Hematopoietic multipotent progenitor cell (in vitro differentiated cells): ENCODE results near the gene GDF2. TPM values are rescaled to one million over a fixed set of nuclear protein-coding genes. Genes with fewer than 3 reads are reported as not detected.

ENCODE experiments used
- DNase-seq, 3 donors: peaks; one replicate each; pipeline ENCODE4 v3.0.0-alpha.2; 2011 to 2015; ENCODE audit warnings: low read depth in 2 of 3, low spot score in 2 of 3
- total RNA-seq: library from RNA; depleted of rRNA; stranded (reverse); fragments of >200 nt; gene quantifications from one replicate; pipeline ENCODE4 v1.2.3, GENCODE V29; 2012

Gene GDF2
- total RNA-seq = not detected

- DNase-seq = no peak
Measured at GRCh38 chr10:47322300-47323061, at the start of gene GDF2. TSS of gene GDF2 (plus strand) at chr10:47322454. CDS start at chr10:47322669, 215 bp downstream.

GRCh38 chr10:47276071-47276470, 46.2 kb upstream of the GDF2 start:
- no peak for DNase-seq

DNA sequence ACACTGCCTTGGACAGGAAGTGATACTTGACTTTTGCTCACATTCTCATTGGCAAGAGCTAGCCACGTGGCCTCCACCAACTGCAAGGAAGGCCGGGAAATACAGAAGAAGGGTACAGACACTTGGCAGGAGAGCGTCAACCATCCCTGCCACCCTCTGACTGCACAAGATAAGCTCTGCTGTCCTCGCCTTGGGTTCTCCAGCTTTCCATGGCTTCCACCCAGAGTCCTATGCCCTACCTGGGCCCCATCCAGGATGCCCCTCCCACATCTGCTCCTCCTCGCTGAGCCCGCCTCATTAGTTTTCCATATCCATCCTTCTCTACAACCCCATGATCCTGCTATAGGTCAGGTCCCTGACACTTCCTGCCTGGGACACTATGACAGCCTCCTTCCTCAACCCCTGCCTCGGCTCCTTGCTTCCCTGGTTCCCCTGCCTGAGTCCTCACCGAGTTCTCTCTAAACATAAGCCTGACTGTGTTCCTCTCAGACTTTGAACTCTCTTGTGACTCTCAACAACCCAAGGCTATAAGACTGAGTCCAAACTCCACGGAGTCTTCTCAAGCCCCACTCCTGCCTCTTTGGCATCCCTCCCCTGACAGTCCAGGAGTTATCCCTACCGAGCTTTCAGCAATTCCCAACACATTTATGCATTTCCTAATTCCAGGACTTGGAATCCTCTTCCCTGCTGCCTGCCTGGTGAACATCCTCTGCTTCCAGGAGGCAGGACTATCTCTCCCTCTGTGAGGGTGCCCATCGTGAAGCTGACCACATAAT, 45.5 kb upstream of the GDF2 start:
- DNase-seq = no peak

- DNase-seq = peak in 2 of 3 donors; percentile 70 to 84
Measured at GRCh38 chr10:47277352-47278151, 44.7 kb upstream of the GDF2 start.

- DNase-seq = no peak
Measured at GRCh38 chr10:47278152-47278473, 44.1 kb upstream of the GDF2 start.

DNA sequence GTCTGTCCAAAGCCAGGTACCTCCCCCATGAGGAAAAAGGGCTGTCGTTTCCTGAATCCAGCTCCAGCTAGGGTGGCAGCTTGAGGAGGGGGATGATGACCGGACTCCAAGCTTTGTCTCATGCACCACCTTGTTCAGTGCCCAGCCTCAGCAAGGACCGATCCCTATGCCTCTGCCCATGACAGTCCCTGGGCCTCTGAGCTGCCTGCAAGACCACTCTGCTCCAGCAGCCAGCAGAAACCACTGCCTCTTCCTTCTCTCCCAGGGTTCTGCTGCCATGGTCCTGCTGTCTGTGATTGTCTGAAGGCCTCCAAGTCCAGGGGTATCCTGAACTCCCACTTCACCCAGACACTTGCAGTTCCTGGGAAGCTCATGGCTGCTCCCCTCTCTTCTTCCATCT, 43.5 kb upstream of the GDF2 start:
- DNase-seq = no peak

- no peak for DNase-seq
Measured at GRCh38 chr10:47279276-47279675, 43.0 kb upstream of the GDF2 start.

GRCh38 chr10:47282005-47282656, 40.1 kb upstream of the GDF2 start:
- no peak for DNase-seq

DNA sequence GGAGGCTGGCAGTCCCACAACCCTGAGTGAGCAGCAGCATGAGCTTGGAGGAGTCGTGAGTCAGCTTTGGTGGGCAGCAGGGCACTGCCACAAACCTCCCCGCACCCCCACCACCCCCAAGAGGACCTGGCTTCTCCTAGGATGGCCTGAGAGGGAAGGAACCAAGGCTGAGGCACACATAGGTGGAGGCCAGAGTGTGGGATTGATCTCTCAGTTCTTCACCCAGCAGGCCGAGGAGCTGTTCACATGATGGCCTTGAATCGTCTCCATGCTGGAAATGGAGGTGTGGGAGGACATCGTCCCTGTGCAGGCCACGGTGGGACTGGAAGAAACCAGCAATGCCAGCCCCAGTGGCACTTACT, 39.6 kb upstream of the GDF2 start:
- DNase-seq = no peak

DNA sequence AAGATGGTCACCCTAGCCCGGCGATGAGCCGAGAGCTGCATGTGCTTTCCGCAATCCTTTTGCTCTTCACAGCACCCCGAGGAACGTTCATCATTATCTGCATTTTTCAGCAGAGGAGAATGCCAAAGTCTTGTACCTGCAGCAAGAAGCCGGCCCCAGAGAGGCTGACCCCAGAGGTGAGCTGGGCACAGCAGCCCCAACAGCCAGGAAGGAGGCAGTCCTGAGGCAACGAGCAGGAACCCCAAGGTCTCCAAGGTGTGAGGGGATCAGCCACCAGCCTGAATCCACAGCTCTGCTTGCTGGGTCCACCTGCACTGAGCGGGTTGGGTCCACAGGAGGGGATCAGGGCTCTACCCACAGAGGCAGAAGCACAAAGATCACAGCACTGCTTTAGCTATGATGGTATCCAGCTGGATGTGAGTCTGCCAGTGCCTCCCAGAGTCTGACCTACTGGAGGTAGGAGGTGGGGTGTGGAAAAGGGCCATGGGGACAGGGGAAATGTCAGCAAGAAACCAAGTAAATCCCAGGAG, 39.1 kb upstream of the GDF2 start:
- no peak for DNase-seq

GRCh38 chr10:47283848-47284247, 38.4 kb upstream of the GDF2 start:
- no peak for DNase-seq

GRCh38 chr10:47285381-47286115, 36.7 kb upstream of the GDF2 start:
- DNase-seq = no peak

DNA sequence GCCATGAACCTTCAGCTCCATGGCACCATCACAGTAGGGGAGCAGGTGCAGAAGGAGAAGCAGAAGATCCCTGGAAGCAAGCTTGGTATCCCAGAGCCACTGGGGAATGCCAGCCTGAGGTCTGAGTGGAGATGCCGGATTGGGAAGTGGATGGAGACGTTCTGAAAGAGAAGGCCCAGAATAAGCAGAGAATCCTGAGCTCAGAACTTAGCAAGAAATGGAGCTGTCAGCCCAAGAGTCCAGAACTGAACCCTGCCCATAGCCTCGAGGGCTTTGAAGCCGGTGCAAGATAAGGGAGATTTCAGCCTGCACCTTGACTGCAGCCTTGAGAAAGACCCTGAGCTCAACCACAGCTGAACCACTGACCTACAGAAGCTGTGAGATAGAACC, 36.1 kb upstream of the GDF2 start:
- DNase-seq = no peak

GRCh38 chr10:47286591-47287315, 35.5 kb upstream of the GDF2 start:
- DNase-seq = no peak

GRCh38 chr10:47287365-47287802, 34.9 kb upstream of the GDF2 start:
- DNase-seq = no peak

DNA sequence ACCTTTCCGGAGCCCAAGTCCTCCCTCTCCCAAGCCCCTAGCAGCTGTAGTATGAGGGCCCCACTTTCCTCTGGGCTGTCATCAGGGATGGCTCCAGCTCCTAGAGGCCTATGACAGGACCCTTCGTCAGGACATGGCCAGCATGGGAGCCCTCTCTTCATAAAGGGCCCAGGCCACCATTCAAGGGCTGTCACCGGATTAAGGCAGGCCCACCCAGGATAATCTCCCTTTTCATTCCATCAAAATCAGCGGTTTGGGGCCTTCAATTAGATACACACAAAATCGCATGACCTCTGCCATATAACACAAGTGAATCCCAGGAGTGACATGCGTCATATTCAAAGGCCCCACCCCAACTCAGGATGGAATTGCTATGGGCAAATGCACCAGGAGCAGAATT, 34.4 kb upstream of the GDF2 start:
- DNase-seq = no peak

DNA sequence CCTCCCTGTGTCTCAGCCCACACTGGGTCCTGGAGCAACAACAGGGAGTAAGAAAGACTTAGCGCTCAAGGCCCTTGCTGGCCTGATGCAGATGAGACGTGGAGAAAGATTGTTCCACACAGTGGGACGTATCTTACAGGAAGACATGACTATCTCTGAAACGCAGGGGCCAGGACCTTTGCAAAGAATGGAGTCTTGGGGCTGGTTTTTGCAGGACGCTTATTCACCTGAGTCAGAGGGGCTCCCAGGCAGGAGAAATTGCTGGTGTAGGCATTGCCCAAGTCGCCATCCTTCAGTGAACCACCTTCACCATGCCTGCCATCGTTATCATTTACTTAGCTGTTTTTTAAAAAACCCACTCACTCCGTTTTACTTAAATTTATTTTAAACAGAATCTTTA, 34.0 kb upstream of the GDF2 start:
- DNase-seq = no peak

DNA sequence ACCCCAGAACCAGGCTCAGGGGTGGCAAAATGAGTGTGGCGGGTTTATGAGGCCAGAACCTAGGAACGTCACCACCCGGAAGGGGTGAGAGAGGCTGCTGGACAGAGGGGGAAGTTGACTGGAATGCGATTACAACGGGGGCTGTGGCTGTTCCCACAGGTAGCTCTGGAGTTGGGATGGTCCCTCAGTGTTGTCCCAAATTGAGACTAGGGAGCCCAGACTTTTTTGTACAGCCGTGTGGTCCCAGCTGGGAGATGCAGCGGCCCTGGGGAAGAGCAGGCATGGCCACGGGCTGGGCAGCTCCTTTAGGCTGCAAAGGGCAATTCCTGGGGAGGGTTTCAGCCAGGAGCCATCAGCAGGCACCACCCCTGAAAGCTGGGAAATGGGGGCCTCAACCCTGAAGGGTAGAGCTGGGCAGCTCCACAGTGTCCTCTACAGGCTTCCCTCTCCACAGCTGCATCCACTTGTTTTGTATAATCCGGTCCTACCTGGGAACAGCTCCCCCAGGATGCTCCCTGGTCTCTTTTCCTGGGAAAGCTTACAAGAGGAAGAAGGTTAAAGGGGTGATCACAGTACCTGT, 33.2 kb upstream of the GDF2 start:
- DNase-seq = no peak

DNA sequence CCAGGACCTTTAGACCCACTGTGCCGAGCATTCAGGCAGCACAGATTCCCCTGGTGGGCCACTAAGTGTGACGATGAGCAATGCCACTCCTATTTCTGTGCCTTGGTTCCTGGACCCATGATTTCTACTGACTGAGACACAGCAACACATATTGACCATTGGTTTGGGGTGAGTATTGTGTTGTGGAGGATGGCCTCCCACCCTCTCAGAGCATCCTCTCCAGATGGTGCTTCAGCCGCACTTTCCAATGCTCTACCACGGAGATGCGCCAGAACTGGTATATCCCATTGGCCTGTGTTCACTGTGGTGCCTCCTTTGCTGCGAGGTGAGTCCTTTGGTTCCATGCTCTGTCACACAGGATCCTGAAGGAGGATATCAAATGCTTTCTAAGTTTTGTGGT, 32.3 kb upstream of the GDF2 start:
- no peak for DNase-seq
